Inflammatory macrophage treated with lipopolysaccharide for 1 hour (primary cell): ENCODE data around the gene RARB.

ENCODE experiments used
- DNase-seq, 2 donors: peaks; one replicate each; pipeline ENCODE4 v3.0.0-alpha.2; 2020 to 2022

RARB gene

DNA sequence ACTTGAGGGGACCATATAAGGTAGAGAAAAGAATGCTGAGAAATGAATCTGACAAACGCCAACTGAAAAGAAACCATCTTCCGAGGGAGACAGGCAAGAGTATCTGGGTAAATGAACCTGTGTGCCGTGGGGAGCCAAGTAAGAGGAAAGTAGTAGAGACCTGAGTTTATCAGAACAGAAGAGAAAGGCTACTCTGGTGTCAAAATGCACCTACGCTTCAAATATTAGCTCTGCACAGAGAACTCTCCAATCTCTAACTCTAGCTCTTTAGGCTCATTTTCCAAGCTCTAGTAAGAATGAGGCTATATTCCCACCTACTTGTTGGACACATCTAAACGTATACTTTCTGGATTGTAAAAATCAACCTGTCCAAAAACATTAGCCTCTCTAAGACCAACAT lies 183.1 kb downstream of the RARB start:
- DNase-seq = no peak

DNA sequence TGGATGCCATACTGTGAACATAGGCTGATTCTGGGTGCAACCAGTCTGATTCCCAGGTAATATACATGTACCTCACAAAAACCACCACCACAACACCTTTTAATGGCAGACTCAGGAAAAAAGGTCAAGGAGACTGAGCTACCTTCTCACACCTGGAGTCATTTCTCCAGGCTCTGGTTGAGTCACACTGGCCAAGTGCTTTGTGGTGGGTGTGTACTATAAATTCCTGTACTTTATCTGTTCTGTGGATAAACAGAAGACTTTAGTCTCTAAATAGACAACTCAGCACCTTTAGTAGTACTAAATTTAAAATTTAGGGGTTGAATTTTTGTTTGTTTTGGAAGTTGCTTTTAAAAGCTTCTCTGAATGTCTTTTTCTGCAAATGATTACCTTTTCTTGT lies 190.0 kb downstream of the RARB start:
- no peak for DNase-seq

DNA sequence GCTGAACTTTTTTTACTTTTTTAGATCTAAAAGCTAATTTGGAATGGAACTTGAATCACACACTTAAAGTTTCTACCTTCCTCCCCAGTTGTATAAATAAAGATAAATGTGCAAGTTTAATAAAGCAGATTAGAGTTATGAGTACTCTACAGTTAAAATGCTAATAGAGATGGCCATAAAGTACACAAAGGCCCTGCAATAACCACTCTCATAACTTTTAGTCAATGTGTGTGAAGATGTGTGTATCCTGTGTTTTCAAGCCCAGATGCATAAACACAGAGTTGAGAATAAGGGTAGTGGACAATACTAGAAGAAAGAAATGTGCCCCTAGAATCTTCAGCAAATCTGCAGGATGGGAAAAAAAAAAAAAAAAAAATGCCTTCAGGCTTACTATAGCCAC lies 191.3 kb downstream of the RARB start:
- DNase-seq = no peak

DNA sequence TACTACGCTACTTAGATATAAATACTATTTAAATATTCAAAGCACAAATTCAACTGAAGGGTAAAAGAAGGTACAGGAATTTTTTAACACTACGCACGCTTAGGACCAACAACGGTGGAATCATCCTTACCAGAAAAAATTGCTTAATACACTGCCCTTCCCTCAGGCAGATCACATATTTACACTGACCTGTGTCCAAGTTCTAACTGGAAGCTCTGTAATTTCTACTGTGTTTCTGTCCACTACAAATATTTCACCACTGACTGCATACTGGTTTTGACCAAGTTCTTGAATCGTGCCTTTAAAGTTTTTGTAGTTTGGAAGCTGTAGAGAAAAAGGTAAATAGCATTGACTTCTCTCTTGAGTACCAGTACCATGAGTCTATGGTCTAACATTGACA lies 192.4 kb downstream of the RARB start:
- DNase-seq = no peak

DNA sequence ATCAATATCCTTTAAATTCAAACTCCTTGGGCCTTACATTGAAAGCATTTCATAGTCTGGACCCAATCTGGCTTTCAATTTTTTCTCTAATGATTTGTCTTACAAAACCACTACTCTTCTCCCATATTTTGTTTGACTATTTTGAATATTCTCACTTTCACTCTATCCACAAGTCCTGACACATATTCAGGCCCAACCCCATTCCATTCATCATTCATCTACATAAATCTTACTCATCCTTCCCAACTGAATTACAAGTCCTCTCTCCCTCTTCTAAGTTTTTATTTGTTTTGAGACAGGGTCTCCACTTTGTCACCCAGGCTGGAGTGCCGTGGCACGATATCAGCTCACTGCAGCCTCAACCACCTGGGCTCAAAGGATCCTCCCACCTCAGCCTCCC lies 193.0 kb downstream of the RARB start:
- no peak for DNase-seq

DNA sequence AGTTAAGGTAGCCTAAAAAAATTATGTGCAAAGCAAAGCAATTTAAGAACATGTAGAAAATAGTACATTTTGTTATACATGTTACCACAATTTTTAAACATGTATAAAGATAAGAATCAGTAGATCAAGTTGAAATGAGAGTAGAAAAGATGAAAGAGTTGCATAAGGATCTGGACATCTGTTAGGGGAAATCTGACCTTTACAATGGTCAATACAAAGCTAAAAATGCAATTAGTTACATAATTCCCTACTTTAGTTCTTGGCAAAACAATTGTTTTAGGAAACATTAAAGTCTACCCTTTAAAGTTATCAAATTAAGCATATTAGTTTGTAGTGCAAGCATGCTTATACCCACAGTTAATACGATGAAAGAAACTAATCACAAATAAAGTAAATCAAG lies 203.9 kb downstream of the RARB start:
- DNase-seq = no peak

DNA sequence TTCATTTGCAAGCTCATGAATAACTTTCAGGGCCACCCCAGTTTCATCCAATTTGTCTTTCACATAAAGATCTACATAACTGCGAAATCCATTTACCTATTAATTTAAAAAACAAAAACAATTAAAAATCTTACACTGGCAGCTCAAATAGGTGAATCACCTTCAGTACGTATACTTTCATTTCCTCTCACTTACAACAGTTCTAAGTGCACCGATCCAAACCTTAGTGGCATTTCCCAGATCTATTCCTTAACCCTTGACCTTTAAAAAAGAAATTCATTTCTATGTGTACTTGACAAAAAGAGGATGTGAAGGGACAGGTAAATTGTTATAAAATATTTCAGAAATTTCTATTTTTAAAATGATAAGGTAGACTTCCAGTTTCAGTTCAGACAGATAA lies 205.9 kb downstream of the RARB start:
- no peak for DNase-seq

DNA sequence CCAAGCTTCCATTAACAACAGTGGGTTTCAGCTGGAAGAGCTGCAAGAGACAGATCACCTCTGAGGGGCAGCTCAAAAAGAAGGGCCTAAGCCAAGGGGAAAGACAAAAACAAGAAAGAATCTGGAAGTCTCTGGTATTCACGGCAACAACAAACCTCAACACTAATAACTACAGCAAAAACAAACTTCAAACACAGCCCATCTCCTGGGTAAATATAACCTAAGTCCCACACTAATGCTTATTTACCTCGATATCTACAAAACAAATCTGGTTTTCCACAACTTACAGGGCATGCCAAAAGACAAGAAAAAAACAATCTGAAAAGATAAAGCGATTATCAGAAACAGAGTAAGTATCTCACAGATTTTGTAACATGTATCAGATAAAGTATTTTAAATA lies 207.0 kb downstream of the RARB start:
- no peak for DNase-seq
